Measurements from ENCODE around the gene LIN7B.
"Not testable (repeated sequence)": the region's sequence is repeated elsewhere in the genome, so short reads cannot be mapped to it uniquely, and the experiment has no call there.

LIN7B gene

GRCh38 chr19:49073514-49074378 lies 40.4 kb upstream of the LIN7B start:
- peaks cover 0 to 11% (median 7%) of the 10 kb centered on the region in 10 experiments; a peak in 10 of 20 replicates for H3K4me1 ChIP-seq
- H3K27ac ChIP-seq, result no peak overlapping the region
- H3K9ac ChIP-seq, result no peak overlapping the region; a peak in 1 of 22 replicates
- H3K4me3 ChIP-seq, result no peak overlapping the region
- TF ChIP-seq Cebpa-rat (IDR thresholded peaks at IDR 0.05), result no peak
- H3K9me3 ChIP-seq (replicated peaks in 1 of 11), result peaks cover 0 to 10% (median 0%) of the 10 kb centered on the region in 11 experiments; a peak in 1 of 22 replicates
- H3K4me2 ChIP-seq, result peak overlapping the region in 6 of 11 experiments; percentile 2 to 48 (median 22); a peak in 9 of 22 replicates
- H3K27me3 ChIP-seq, result peaks cover 0 to 7% (median 2%) of the 10 kb centered on the region in 11 experiments; a peak in 9 of 22 replicates
- H3K36me3 ChIP-seq, result no peaks in the 10 kb centered on the region
- no peaks in the 10 kb centered on the region for H4K20me1 ChIP-seq

GRCh38 chr19:49074869-49075268 lies 39.3 kb upstream of the LIN7B start:
- not testable (repeated sequence) for H3K9ac ChIP-seq, H3K36me3 ChIP-seq, H4K20me1 ChIP-seq, H3K4me3 ChIP-seq, H3K27ac ChIP-seq, H3K4me2 ChIP-seq, H3K27me3 ChIP-seq
- H3K4me1 ChIP-seq, result peaks cover 0 to 11% (median 7%) of the 10 kb centered on the region in 10 experiments; a peak in 10 of 20 replicates
- H3K9me3 ChIP-seq (replicated peaks in 1 of 11), result peaks cover 0 to 10% (median 0%) of the 10 kb centered on the region in 11 experiments; a peak in 1 of 22 replicates

- H3K27ac ChIP-seq, result no peak overlapping the region
- H4K20me1 ChIP-seq, result peaks cover 0 to under 1% (median 0%) of the 10 kb centered on the region in 11 experiments; a peak in 6 of 22 replicates
- H3K4me2 ChIP-seq, result no peak overlapping the region
- no peak for TF ChIP-seq Cebpa-rat (IDR thresholded peaks at IDR 0.05)
- H3K4me3 ChIP-seq, result no peak overlapping the region
- peaks cover 4 to 10% (median 6%) of the 10 kb centered on the region in 10 experiments; a peak in 18 of 20 replicates for H3K4me1 ChIP-seq
- H3K9me3 ChIP-seq (replicated peaks in 1 of 11), result peaks cover 0 to 8% (median 0%) of the 10 kb centered on the region in 11 experiments; a peak in 2 of 22 replicates
- H3K9ac ChIP-seq, result no peak overlapping the region
- no peaks in the 10 kb centered on the region for H3K36me3 ChIP-seq
- H3K27me3 ChIP-seq, result no peaks in the 10 kb centered on the region
Measured at GRCh38 chr19:49080392-49080791, 33.8 kb upstream of the LIN7B start.

GRCh38 chr19:49081273-49081672 lies 32.9 kb upstream of the LIN7B start:
- no peak for TF ChIP-seq Cebpa-rat (IDR thresholded peaks at IDR 0.05)
- Histone ChIP-seq H3K4me1 (peaks cover 5 to 12% (median 7%) of the 10 kb centered on the region in 10 experiments), H3K9me3 (replicated peaks in 1 of 11) (peaks cover 0 to 8% (median 0%) of the 10 kb centered on the region in 11 experiments; a peak in 2 of 22 replicates), H3K4me3 (no peak overlapping the region), H3K9ac (no peak overlapping the region; a peak in 1 of 22 replicates), H3K36me3 (peaks cover 0 to 3% (median 1%) of the 10 kb centered on the region in 11 experiments; a peak in 14 of 22 replicates), H3K27me3 (no peaks in the 10 kb centered on the region), H3K27ac (no peak overlapping the region), H3K4me2 (no peak overlapping the region), H4K20me1 (peaks cover 5 to 10% (median 8%) of the 10 kb centered on the region in 11 experiments; a peak in 21 of 22 replicates)

GRCh38 chr19:49084206-49085019 lies 29.8 kb upstream of the LIN7B start:
- TF ChIP-seq Cebpa-rat (IDR thresholded peaks at IDR 0.05), result no peak
- Histone ChIP-seq H3K27me3 (no peaks in the 10 kb centered on the region), H3K27ac (peak overlapping the region; percentile 82 to 97 (median 94)), H4K20me1 (peaks cover 36 to 41% (median 39%) of the 10 kb centered on the region in 11 experiments), H3K36me3 (peaks cover 16 to 34% (median 32%) of the 10 kb centered on the region in 11 experiments), H3K4me3 (peak overlapping the region; percentile 73 to 95 (median 82); a peak in 17 of 20 replicates), H3K4me1 (peaks cover 22 to 38% (median 31%) of the 10 kb centered on the region in 10 experiments), H3K4me2 (peak overlapping the region; percentile 58 to 89 (median 82)), H3K9me3 (replicated peaks in 1 of 11) (peaks cover 0 to 8% (median 0%) of the 10 kb centered on the region in 11 experiments; a peak in 2 of 22 replicates), H3K9ac (peak overlapping the region; percentile 90 to 98 (median 95))

- Histone ChIP-seq H3K36me3 (peaks cover 23 to 42% (median 40%) of the 10 kb centered on the region in 11 experiments), H3K4me1 (peaks cover 22 to 38% (median 31%) of the 10 kb centered on the region in 10 experiments), H3K4me2 (peak within 1 kb of the TSS; percentile 89 to 99 (median 97)), H3K27me3 (no peaks in the 10 kb centered on the region), H4K20me1 (peaks cover 44 to 49% (median 47%) of the 10 kb centered on the region in 11 experiments), H3K9me3 (replicated peaks in 1 of 11) (peaks cover 0 to 8% (median 0%) of the 10 kb centered on the region in 11 experiments; a peak in 2 of 22 replicates), H3K27ac (peak within 1 kb of the TSS; percentile 82 to 97 (median 94)), H3K9ac (peak within 1 kb of the TSS; percentile 90 to 98 (median 95)), H3K4me3 (peak within 1 kb of the TSS; percentile 73 to 95 (median 82))
- no peak for TF ChIP-seq Cebpa-rat (IDR thresholded peaks at IDR 0.05)
Measured at GRCh38 chr19:49085020-49085867, 28.9 kb upstream of the LIN7B start, which contains the start of gene SNRNP70. Gene SNRNP70, plus strand, starts transcription at chr19:49085451. Its CDS starts 964 bp downstream, at chr19:49086415.

- peak overlapping the region; percentile 82 to 97 (median 94) for H3K27ac ChIP-seq
- H3K36me3 ChIP-seq, result peaks cover 29 to 49% (median 46%) of the 10 kb centered on the region in 11 experiments
- H4K20me1 ChIP-seq, result peaks cover 50 to 55% (median 53%) of the 10 kb centered on the region in 11 experiments
- no peaks in the 10 kb centered on the region for H3K27me3 ChIP-seq
- no peak for TF ChIP-seq Cebpa-rat (IDR thresholded peaks at IDR 0.05)
- peaks cover 22 to 38% (median 31%) of the 10 kb centered on the region in 10 experiments for H3K4me1 ChIP-seq
- H3K9me3 ChIP-seq (replicated peaks in 1 of 11), result peaks cover 0 to 8% (median 0%) of the 10 kb centered on the region in 11 experiments; a peak in 2 of 22 replicates
- H3K4me2 ChIP-seq, result peak overlapping the region; percentile 89 to 99 (median 97)
- peak overlapping the region; percentile 90 to 98 (median 95) for H3K9ac ChIP-seq
- H3K4me3 ChIP-seq, result peak overlapping the region; percentile 73 to 95 (median 82)
Measured at GRCh38 chr19:49085868-49086232, 28.3 kb upstream of the LIN7B start.
